AG09309 (cell line): Measurements from ENCODE around the gene CEP78.
"Not testable (repeated sequence)": the region's sequence is repeated elsewhere in the genome, so short reads cannot be mapped to it uniquely, and the experiment has no call there.

ENCODE experiments used
- DNase-seq: peaks from one replicate; pipeline ENCODE4 v3.0.0-alpha.2; 2010; ENCODE audit warnings: low read depth
- H3K4me3 ChIP-seq: 2 replicates; pipeline ENCODE4 v1.5.1; 2011; ENCODE audit warnings: mild to moderate bottlenecking, low read depth, low read length, moderate library complexity; ENCODE audit not compliant: control insufficient read depth
- CTCF ChIP-seq: IDR thresholded peaks from 2 replicates; pipeline ENCODE4 v1.5.1; 2011; ENCODE audit warnings: mild to moderate bottlenecking, low read depth, low read length, inconsistent platforms; ENCODE audit not compliant: insufficient read depth, control insufficient read depth; ENCODE audit errors: missing control alignments

The CEP78 gene

DNA sequence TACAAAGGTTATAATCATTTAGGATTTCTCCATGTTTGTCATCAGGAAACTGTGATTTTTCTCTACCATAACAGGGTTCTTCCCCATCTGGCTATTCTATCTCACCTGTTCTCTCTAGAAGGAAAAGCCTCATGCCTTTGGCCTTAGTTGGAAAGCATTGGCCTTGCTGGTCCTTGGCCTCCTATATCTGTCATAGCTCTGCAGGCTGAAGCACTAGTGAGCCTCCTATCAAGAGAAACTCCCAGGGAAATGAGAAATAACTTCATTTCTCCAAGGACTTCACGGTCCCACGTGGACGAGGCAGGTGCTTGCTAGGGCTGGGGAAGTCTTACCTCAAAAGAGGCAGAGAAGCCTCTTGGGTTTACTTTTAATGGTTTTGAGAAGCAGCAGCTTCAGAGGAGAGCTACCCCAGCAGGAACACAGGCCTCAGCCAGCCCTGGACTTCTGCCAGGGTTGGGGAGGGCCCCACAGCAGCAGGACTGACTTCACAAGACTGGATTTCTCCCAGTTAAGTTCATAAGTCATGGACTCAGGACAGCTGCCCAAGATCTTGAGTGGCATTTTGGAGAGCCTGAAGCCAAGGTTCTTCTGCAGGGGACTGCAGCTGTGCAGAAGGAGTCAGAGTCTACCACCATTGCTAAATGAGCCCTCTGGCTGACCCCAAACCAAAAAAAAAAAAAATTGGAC is 45.2 kb downstream of the CEP78 start:
- H3K4me3 ChIP-seq, result no peak overlapping the region
- DNase-seq, result peak; percentile 7
- no peak for TF ChIP-seq CTCF

DNA sequence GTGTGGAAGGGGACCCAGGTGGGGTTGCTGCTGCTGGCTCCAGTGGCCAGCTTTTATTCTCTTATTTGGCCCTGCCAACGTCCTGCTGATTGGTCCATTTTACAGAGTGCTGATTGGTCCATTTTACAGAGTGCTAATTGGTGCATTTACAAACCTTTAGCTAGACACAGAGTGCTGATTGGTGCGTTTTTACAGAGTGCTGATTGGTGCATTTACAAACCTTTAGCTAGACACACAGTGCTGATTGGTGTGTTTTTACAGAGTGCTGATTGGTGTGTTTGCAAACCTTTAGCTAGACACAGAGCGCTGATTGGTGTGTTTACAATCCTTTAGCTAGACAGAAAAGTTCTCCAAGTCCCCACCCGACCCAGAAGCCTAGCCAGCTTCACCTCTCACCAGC is 48.3 kb downstream of the CEP78 start:
- DNase-seq, H3K4me3 ChIP-seq: not testable (repeated sequence)

GRCh38 chr9:78286125-78286524 is 50.2 kb downstream of the CEP78 start:
- no peak overlapping the region for H3K4me3 ChIP-seq
- no peak for TF ChIP-seq CTCF
- DNase-seq, result no peak

GRCh38 chr9:78286946-78287388 is 51.1 kb downstream of the CEP78 start:
- no peak for TF ChIP-seq CTCF
- DNase-seq, result no peak
- H3K4me3 ChIP-seq, result no peak overlapping the region

DNA sequence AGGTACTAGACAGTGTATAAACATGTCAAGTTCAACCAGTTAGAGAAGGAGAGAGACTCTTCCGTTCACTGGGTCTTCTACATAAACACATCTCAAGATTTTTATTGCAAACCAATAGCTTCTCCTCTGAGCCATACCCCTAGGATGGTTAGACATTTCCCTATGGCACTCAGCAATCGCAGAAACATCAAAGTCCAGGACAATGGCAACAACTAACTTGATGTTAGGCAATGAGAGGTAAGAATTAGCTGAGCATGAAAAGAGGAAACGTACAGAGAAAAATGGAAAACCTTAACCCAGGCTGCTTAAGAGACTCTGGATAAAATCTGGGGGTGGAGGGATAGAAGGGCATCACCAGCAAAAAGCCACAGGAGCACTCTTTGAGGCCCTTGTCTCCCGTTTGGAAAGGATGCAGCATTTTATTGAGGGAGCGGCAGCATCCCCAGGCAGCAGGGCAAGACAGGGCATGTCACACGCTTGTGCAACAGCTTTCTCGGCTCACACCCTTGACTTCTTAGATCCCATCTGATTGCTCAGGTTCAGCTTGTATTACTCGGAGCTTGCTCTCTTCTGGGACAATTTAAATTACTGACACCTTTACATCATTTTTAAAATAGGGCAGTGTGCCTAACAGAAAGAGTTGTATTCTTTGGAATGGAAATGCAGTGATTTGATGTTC is 52.5 kb downstream of the CEP78 start:
- DNase-seq, result no peak
- TF ChIP-seq CTCF, result no peak
- no peak overlapping the region for H3K4me3 ChIP-seq

- no peak for TF ChIP-seq CTCF
- DNase-seq, result no peak
- no peak overlapping the region for H3K4me3 ChIP-seq
These were observed 53.6 kb downstream of the CEP78 start for GRCh38 chr9:78289474-78289873.

DNA sequence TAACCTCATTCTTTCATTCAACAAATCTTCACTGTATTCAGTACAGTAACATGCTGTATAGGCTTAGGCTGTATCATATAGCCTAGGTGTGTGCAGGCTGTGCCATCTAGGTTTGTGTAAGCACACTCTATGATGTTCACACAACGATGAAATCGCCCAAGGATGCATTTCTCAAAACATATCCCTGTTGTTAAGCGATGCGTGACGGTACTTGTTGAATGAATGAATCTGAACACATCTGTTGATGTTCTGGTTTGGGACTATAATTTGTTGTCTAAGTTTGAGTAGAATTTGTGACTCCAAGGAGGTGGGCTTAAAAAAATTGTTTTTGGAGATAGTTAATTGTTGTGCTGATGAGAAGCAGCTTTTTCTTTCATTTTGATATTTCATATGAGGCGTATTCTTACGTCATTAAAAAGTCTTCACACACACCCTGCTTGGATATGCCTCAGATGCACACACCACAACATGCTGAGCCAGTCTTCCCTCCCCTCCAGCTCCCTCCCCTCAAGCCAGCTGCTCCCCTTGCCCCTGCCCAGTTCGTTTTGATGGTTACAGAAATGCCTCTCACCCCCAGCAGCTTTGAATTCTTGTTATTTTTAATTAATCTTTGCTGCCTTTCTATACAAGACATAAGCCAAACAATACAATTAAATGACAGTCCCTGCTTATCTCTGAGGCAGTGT is 55.5 kb downstream of the CEP78 start:
- no peak for TF ChIP-seq CTCF
- H3K4me3 ChIP-seq, result no peak overlapping the region
- no peak for DNase-seq
